Adipocyte (in vitro differentiated cells): Measurements from ENCODE around the gene BRME1.

Experiments used
- DNase-seq: peaks from one replicate; pipeline ENCODE4 v3.0.0-alpha.2; 2015; ENCODE audit warnings: low read depth
- H3K27me3 ChIP-seq: replicated peaks from 2 replicates; pipeline ENCODE4 v1.7.0; 2013; ENCODE audit warnings: mild to moderate bottlenecking, low read length, moderate library complexity; ENCODE audit not compliant: control insufficient read depth, insufficient read depth
- H3K36me3 ChIP-seq: 2 replicates; pipeline ENCODE4 v1.7.0; 2013; ENCODE audit warnings: low read length, mild to moderate bottlenecking, moderate library complexity; ENCODE audit not compliant: control insufficient read depth, insufficient read depth, severe bottlenecking
- H3K4me1 ChIP-seq: 2 replicates; pipeline ENCODE4 v1.7.0; 2013; ENCODE audit warnings: mild to moderate bottlenecking, low read length, moderate library complexity; ENCODE audit not compliant: control insufficient read depth, insufficient read depth
- H3K4me3 ChIP-seq: 2 replicates; pipeline ENCODE4 v1.7.0; 2013; ENCODE audit warnings: mild to moderate bottlenecking, low read length, moderate library complexity
- H3K9ac ChIP-seq: 2 replicates; pipeline ENCODE4 v1.7.0; 2013; ENCODE audit warnings: mild to moderate bottlenecking, low read length, moderate library complexity
- H3K9me3 ChIP-seq: 2 replicates; pipeline ENCODE4 v1.7.0; 2013; ENCODE audit warnings: mild to moderate bottlenecking, low read length, moderate library complexity; ENCODE audit not compliant: control insufficient read depth

The BRME1 gene

GRCh38 chr19:13905634-13906520, at the start of gene BRME1, which contains the start of gene CC2D1A:
TSS of gene BRME1 (minus strand) at chr19:13906117. CDS start at chr19:13904892, 1,225 bp downstream.
TSS of gene CC2D1A (plus strand) at chr19:13906201. CDS start at chr19:13906442, 241 bp downstream.
- DNase-seq: peak; percentile 96
- Histone ChIP-seq H3K9me3 (no peaks in the 10 kb centered on the region), H3K4me1 (peaks cover 9% of the 10 kb centered on the region), H3K9ac (peak within 1 kb of the TSS; percentile 90), H3K27me3 (no peaks in the 10 kb centered on the region), H3K4me3 (peak within 1 kb of the TSS; percentile 89), H3K36me3 (peaks cover 2% of the 10 kb centered on the region)

DNA sequence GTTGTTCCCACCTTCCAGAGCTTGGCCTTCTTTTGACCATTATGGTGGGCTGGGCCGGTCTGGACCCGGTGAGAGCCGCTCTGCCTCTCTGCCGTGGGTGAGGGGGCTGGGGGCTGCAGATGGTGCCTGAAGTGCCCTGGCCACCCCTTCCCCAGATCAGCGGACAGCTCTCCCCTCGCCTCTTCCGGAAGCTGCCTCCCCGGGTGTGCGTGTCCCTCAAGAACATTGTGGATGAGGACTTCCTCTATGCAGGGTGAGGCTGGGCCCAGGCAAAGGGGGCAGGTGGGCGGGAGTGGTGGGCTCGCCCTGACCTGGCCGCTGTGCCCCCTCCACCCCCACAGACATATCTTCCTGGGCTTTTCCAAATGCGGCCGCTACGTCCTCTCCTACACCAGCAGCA, 48.3 kb upstream of the BRME1 start:
- Histone ChIP-seq H3K9ac (peak overlapping the region; percentile 80), H3K27me3 (no peaks in the 10 kb centered on the region), H3K9me3 (no peaks in the 10 kb centered on the region), H3K4me1 (peaks cover 8% of the 10 kb centered on the region), H3K36me3 (peaks cover 24% of the 10 kb centered on the region), H3K4me3 (no peak overlapping the region)
- no peak for DNase-seq

- Histone ChIP-seq H3K27me3 (no peaks in the 10 kb centered on the region), H3K4me3 (peak overlapping the region; percentile 85), H3K36me3 (peaks cover 24% of the 10 kb centered on the region), H3K9me3 (no peaks in the 10 kb centered on the region), H3K9ac (peak overlapping the region; percentile 80), H3K4me1 (peaks cover 8% of the 10 kb centered on the region)
- DNase-seq: peak; percentile 70
Measured at GRCh38 chr19:13952931-13953531, 47.1 kb upstream of the BRME1 start.

DNA sequence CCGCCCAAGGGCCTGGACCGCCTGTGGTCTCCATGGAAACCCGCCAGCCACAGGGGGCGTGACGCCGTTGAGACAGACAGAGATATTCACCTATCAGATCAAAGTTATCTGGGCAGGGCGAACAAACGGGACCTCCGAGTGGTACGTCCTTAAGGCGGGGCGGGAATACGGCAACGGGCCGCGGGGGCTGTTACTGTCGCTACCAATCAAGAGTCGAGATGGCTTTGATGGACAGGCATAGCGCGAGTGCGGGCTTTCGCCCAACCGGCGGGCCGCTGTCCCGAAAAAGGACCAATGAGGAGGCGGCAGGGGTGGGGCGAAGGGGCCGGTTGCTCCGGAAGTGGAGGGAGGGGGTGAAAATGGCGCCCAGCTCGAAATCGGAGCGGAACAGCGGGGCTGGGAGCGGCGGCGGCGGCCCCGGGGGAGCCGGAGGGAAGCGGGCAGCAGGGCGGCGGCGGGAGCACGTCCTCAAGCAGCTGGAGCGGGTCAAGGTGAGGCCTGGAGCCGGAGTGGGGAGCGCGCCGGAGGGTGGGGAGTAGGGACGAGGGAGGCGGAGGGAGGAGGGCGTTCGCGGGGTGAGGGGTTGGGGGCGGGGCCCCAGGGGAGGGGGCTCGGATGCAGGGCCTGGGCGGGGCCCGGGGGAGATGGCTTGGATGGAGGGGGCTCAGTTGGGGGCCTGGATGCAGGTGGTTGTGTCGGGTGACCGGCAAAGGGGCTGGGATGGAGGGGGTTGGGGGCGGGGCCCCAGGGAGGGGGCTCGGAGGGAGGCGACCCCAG, 46.4 kb upstream of the BRME1 start, which contains the start of gene DCAF15:
Gene DCAF15, plus strand, starts transcription at position 356 of the 777 bp plus-strand sequence. Its CDS starts 4 bp downstream, at position 360.
- H3K27me3 ChIP-seq: no peaks in the 10 kb centered on the region
- peak; percentile 100 for DNase-seq
- H3K9me3 ChIP-seq: no peaks in the 10 kb centered on the region
- H3K4me3 ChIP-seq: peak within 1 kb of the TSS; percentile 85
- H3K9ac ChIP-seq: peak within 1 kb of the TSS; percentile 80
- peaks cover 24% of the 10 kb centered on the region for H3K36me3 ChIP-seq
- peaks cover 8% of the 10 kb centered on the region for H3K4me1 ChIP-seq

DNA sequence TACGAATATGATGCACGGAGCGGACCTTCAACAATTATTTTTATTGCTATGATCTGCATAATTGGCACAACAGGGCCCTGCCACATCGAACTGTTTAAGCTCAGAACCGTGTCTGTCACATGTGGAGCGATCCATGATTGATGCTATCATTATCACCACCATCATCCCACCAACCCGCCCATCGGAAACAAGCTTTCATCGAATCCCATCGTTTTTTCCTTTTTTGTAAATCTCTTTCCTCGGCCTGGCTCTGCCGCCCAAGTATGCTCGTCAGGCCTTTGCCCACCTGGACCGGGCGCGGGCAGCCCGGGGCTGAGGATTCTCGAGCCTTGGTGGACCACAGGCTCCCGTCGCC, 45.9 kb upstream of the BRME1 start:
- Histone ChIP-seq H3K9me3 (no peaks in the 10 kb centered on the region), H3K36me3 (peaks cover 20% of the 10 kb centered on the region), H3K27me3 (no peaks in the 10 kb centered on the region), H3K4me3 (peak overlapping the region; percentile 80), H3K9ac (peak overlapping the region; percentile 41), H3K4me1 (peaks cover 8% of the 10 kb centered on the region)
- no peak for DNase-seq

DNA sequence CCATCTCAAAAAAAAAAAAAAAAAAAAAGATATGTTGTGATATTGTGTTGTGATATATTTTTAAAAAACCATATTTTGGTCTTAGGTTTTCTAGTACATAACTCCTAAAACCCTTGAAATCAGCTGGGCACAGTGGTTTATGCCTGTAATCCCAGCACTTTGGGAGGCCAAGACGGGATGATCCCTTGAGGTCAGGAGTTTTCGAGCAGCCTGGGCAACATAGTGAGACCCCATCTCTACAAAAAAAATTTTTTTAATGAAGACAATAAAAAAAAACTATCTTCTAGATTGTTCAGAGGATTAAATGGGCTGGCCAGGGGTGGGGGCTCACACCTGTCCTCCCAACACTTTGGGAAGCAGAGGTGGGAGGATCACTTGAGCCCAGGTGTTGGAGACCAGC, 45.1 kb upstream of the BRME1 start:
- Histone ChIP-seq H3K36me3 (peaks cover 13% of the 10 kb centered on the region), H3K9me3 (no peaks in the 10 kb centered on the region), H3K27me3 (no peaks in the 10 kb centered on the region), H3K4me3 (no peak overlapping the region), H3K4me1 (peaks cover 8% of the 10 kb centered on the region), H3K9ac (no peak overlapping the region)
- no peak for DNase-seq

DNA sequence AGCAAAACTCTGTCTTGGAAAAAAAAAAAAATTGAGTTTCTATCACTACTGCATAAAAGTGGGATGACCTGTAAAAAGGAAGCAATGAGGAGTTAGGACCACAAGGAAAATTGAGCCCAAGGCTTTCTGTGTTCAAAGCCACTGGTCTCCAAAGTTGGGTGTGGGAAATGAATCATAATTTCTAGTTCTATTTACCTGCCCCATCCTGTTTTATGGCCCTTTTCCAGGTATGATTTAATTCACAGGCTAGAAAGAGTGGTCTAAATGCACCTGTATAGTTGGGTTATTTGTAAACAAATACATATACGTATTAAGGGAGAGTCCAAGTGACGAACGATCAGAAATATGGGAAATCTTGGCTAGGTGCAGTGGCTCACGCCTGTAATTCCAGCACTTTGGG, 40.5 kb upstream of the BRME1 start:
- H3K9me3 ChIP-seq: no peaks in the 10 kb centered on the region
- H3K27me3 ChIP-seq: no peaks in the 10 kb centered on the region
- no peak overlapping the region for H3K9ac ChIP-seq
- no peak for DNase-seq
- H3K4me1 ChIP-seq: no peaks in the 10 kb centered on the region
- H3K4me3 ChIP-seq: no peak overlapping the region
- H3K36me3 ChIP-seq: no peaks in the 10 kb centered on the region

DNA sequence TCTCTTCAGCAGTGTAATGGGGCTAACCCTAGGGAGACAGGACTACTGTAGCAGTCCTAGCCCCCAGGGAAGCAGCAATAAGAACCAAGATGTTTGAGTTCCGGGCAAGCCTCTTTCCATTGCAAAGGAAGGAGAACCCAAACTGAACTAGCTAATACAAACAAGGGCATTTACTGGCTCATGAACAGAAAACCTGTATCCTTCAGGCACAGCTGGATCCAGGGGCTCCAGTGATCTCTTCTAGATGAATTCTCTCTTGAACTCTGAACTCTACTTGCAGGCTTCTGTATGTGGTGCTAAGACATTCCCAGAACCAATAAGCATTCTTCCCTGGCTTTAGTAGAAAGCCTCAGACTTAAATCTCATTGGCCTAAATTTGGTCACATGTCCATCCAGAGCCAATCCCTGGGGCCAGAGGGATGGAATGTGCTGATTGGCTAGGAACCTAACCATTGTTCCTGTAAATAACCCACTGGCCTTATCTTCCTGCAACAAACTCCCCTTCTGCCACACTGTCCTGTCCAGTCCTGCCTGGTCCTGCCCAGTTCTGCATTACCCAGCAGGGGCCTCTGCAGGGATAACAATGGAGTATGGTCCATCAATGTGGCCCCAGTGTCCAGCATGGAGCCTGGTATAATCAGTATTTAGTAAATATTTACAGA, 36.2 kb upstream of the BRME1 start:
- Histone ChIP-seq H3K4me1 (peaks cover 6% of the 10 kb centered on the region), H3K36me3 (no peaks in the 10 kb centered on the region), H3K27me3 (peaks cover 2% of the 10 kb centered on the region), H3K9me3 (no peaks in the 10 kb centered on the region), H3K9ac (no peak overlapping the region), H3K4me3 (no peak overlapping the region)
- no peak for DNase-seq

- H3K9ac ChIP-seq: peak within 1 kb of the TSS; percentile 37
- H3K4me1 ChIP-seq: peaks cover 6% of the 10 kb centered on the region
- H3K4me3 ChIP-seq: peak within 1 kb of the TSS; percentile 50
- no peaks in the 10 kb centered on the region for H3K36me3 ChIP-seq
- DNase-seq: peak; percentile 91
- H3K9me3 ChIP-seq: no peaks in the 10 kb centered on the region
- peaks cover 21% of the 10 kb centered on the region for H3K27me3 ChIP-seq
Measured at GRCh38 chr19:13938301-13939064, 32.6 kb upstream of the BRME1 start, which contains the start of gene PODNL1. TSS of gene PODNL1 (minus strand) at chr19:13938417. CDS start at chr19:13938181, 236 bp downstream.
